Activated naive CD8-positive, alpha-beta T cell treated with anti-CD3 and anti-CD28 coated beads, Interleukin-2, amount 50 U/mL, for 24 hours (primary cell): ENCODE data around the gene BRME1.
A peak's percentile ranks its signal among the peaks of the same experiment; 100 is the strongest.

Experiments used
- ATAC-seq: fragments of 150-1000 bp; cut with Tn5 transposase; one replicate; pipeline ENCODE4 v1.10.0; 2021
- DNase-seq: peaks from one replicate; pipeline ENCODE4 v3.0.0; 2021
- H3K27ac Mint-ChIP-seq: one replicate; pipeline ENCODE4 v1.8.0; 2021; ENCODE audit warnings: mild to moderate bottlenecking, mixed read lengths
- H3K27me3 Mint-ChIP-seq: one replicate; pipeline ENCODE4 v1.8.0; 2021; ENCODE audit warnings: mixed read lengths
- H3K36me3 Mint-ChIP-seq: one replicate; pipeline ENCODE4 v1.8.0; 2021; ENCODE audit warnings: low read depth, mixed read lengths
- H3K4me1 Mint-ChIP-seq: one replicate; pipeline ENCODE4 v1.8.0; 2021; ENCODE audit warnings: mixed read lengths
- H3K4me3 Mint-ChIP-seq: one replicate; pipeline ENCODE4 v1.8.0; 2021; ENCODE audit warnings: mild to moderate bottlenecking, moderate library complexity, mixed read lengths
- H3K9me3 Mint-ChIP-seq: one replicate; pipeline ENCODE4 v1.8.0; 2021; ENCODE audit warnings: mixed read lengths

The BRME1 gene

GRCh38 chr19:13843104-13843921 lies 62.6 kb downstream of the BRME1 start:
- DNase-seq (no peak), ATAC-seq (no peak)
- H3K4me3 Mint-ChIP-seq, result peak overlapping the region; percentile 96
- peaks cover 34% of the 10 kb centered on the region for H3K36me3 Mint-ChIP-seq
- H3K27me3 Mint-ChIP-seq, result peaks cover 3% of the 10 kb centered on the region
- no peaks in the 10 kb centered on the region for H3K9me3 Mint-ChIP-seq
- peak overlapping the region; percentile 91 for H3K27ac Mint-ChIP-seq
- peaks cover 63% of the 10 kb centered on the region for H3K4me1 Mint-ChIP-seq

- Mint-ChIP-seq H3K4me3 (peak overlapping the region; percentile 96), H3K27me3 (peaks cover 3% of the 10 kb centered on the region), H3K36me3 (peaks cover 38% of the 10 kb centered on the region), H3K9me3 (no peaks in the 10 kb centered on the region), H3K27ac (peak overlapping the region; percentile 97), H3K4me1 (peaks cover 65% of the 10 kb centered on the region)
- DNase-seq, result peak; percentile 81
- no peak for ATAC-seq
These were observed 63.4 kb downstream of the BRME1 start for GRCh38 chr19:13842291-13843103.

GRCh38 chr19:13841962-13842290 lies 64.0 kb downstream of the BRME1 start:
- Mint-ChIP-seq H3K9me3 (no peaks in the 10 kb centered on the region), H3K27me3 (peaks cover 3% of the 10 kb centered on the region), H3K36me3 (peaks cover 43% of the 10 kb centered on the region), H3K27ac (peak overlapping the region; percentile 97), H3K4me1 (peaks cover 66% of the 10 kb centered on the region), H3K4me3 (peak overlapping the region; percentile 96)
- ATAC-seq (no peak), DNase-seq (no peak)

DNA sequence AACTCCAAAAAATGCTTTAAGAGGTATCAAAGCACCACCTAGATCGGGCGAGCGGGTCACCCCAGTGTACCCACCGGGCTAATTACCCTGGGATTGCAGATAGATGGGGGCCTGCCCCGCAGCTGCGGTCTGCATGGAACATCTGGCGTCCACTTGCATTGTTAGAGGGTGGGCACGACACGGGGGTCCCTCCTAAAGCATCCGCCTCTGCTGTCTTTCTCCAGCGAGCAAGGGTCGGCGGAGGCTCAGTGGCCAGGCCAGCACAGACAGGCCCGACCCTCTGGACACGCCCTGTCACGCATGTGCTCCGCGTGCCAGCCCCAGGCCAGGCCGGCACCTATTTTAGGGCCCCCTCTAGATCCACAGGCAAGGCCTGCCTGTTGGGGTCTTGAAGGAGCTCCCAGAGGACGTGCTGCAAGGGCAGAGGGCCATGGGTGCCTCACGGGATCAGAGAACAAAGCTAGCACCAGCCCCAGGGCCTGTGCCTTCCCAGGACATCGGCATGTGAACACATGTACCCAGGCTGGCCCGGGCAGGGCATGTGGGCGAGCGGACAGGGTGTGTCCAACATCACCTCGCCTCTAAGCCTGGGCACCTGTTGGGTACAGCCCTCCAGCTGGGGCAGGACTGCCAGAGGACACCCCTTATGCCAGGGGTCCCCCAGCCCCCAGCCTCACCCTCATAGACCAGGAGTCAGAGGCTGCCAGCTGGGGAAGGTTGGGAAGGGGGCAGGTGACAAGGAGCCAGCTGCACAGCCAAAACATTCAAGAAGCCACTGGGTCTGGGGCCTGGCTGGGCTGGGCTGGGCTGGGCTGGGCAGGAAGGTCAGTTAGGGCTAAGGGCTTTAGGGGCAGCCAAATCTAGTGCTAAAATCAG lies 64.6 kb downstream of the BRME1 start:
- ATAC-seq, result no peak
- DNase-seq, result peak; percentile 53
- H3K4me1 Mint-ChIP-seq, result peaks cover 66% of the 10 kb centered on the region
- peak overlapping the region; percentile 97 for H3K27ac Mint-ChIP-seq
- peak overlapping the region; percentile 96 for H3K4me3 Mint-ChIP-seq
- peaks cover 40% of the 10 kb centered on the region for H3K36me3 Mint-ChIP-seq
- H3K27me3 Mint-ChIP-seq, result no peaks in the 10 kb centered on the region
- no peaks in the 10 kb centered on the region for H3K9me3 Mint-ChIP-seq

- Mint-ChIP-seq H3K27me3 (no peaks in the 10 kb centered on the region), H3K4me1 (peaks cover 66% of the 10 kb centered on the region), H3K27ac (peak overlapping the region; percentile 97), H3K9me3 (no peaks in the 10 kb centered on the region), H3K4me3 (peak overlapping the region; percentile 96), H3K36me3 (peaks cover 44% of the 10 kb centered on the region)
- peak; percentile 10 for ATAC-seq
- DNase-seq, result peak; percentile 62
These were observed 65.4 kb downstream of the BRME1 start for GRCh38 chr19:13840305-13841085.

DNA sequence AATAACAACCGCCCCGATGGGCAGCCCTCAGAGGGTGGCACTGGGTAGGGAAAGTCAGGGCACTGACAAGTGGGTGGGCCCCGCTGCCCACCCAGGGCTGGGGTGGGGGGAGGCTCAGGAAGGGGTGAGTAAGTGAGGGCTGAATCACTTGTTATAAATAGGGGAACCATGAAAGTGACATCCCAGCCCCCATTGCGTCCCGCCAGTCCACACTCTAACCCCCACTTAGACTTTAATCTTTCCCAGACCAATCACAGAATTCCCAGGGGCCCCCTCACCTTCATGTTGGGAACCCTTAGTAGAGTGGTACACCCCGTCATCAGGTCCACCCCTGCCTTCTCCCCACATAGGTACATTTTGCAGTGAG lies 66.0 kb downstream of the BRME1 start:
- ATAC-seq (peak; percentile 30), DNase-seq (no peak)
- H3K4me1 Mint-ChIP-seq, result peaks cover 67% of the 10 kb centered on the region
- no peaks in the 10 kb centered on the region for H3K9me3 Mint-ChIP-seq
- no peaks in the 10 kb centered on the region for H3K27me3 Mint-ChIP-seq
- H3K36me3 Mint-ChIP-seq, result peaks cover 46% of the 10 kb centered on the region
- H3K4me3 Mint-ChIP-seq, result peak overlapping the region; percentile 96
- peak overlapping the region; percentile 97 for H3K27ac Mint-ChIP-seq

DNA sequence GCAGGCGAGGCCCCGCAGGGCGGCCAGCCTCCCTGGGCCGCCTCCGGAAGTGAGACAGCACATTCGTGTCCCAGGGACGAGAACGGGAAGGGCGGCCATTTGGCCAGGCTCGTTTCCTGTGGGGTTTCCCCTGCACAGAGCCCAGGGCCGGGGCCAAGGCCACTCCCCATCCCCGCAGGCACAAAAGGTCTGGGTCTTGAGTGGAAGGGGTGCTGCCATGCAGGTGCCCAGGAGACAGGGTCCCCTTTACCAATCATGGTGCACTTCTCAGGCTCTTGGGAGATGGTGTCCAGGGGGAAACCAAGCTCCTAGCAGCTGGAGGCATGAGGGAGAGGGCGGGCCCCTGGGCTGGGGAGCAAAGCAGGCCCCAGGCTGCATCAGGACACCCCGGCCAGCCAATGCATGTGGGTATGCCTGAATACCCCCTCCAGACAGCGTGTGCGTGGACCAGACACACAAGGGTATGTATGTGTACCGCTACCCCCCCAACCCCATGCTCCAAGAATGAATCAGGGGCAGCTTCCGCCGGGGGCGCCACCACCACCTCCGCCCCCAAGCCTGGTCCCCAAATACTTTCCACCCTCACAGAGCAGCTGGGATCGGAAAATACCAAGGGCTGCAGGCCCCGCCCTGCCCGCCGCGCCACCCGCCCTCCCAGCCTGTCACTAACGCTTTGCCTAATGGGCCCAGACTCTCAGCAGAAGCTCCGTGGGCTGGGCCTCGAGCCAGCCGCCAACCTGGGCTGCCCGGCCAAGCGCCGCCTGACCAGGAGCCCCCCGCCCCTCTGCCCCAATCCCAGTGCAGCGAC lies 66.6 kb downstream of the BRME1 start:
- peaks cover 49% of the 10 kb centered on the region for H3K36me3 Mint-ChIP-seq
- H3K27ac Mint-ChIP-seq, result peak overlapping the region; percentile 97
- peak overlapping the region; percentile 96 for H3K4me3 Mint-ChIP-seq
- DNase-seq, result peak; percentile 90
- H3K27me3 Mint-ChIP-seq, result no peaks in the 10 kb centered on the region
- no peaks in the 10 kb centered on the region for H3K9me3 Mint-ChIP-seq
- peaks cover 67% of the 10 kb centered on the region for H3K4me1 Mint-ChIP-seq
- peak; percentile 61 for ATAC-seq

GRCh38 chr19:13838435-13839129 lies 67.3 kb downstream of the BRME1 start:
- ATAC-seq (no peak), DNase-seq (no peak)
- Mint-ChIP-seq H3K36me3 (peaks cover 55% of the 10 kb centered on the region), H3K4me3 (peak overlapping the region; percentile 96), H3K27ac (peak overlapping the region; percentile 97), H3K9me3 (no peaks in the 10 kb centered on the region), H3K4me1 (peaks cover 66% of the 10 kb centered on the region), H3K27me3 (no peaks in the 10 kb centered on the region)

- ATAC-seq (no peak), DNase-seq (no peak)
- no peaks in the 10 kb centered on the region for H3K27me3 Mint-ChIP-seq
- H3K9me3 Mint-ChIP-seq, result no peaks in the 10 kb centered on the region
- peak overlapping the region; percentile 90 for H3K27ac Mint-ChIP-seq
- H3K36me3 Mint-ChIP-seq, result peaks cover 51% of the 10 kb centered on the region
- peaks cover 66% of the 10 kb centered on the region for H3K4me1 Mint-ChIP-seq
- H3K4me3 Mint-ChIP-seq, result peak overlapping the region; percentile 96
These were observed 69.9 kb downstream of the BRME1 start for GRCh38 chr19:13835791-13836723.

DNA sequence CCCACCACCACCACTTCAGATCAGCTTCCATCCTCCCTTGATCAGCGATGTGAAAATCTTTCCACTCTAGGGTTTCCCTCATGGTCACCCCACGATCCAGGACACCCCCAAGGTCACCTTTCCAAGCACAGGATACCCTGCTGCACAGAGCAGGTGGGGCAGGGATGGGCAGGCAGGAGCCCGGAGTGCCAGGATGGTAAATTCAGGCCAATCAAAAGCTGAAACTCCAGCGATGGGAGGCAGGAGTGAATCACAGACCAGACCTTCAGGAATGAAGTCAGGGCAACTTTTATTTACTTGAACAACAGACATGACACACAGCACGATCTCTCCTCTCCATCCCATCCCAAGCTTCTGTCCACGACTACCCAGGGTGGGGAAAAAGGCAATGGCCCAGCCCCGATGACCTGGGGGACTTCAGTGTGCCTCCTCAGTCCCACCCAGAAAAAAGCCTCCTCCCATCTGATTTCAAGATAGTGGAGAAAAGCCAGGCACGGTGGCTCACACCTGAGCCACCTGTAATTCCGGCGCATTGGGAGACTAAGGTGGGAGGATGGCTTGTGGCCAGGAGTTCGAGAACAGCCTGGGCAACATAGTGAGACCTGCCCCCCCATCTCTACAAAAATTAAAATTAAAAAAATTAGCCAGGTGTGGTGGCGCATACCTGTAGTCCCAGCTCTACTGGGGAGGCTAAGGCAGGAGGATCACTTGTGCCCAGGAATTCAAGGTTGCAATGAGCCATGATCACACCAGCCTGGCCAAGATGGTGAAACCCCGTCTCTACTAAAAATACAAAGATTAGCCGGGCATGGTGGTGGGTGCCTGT lies 71.5 kb downstream of the BRME1 start:
- no peaks in the 10 kb centered on the region for H3K9me3 Mint-ChIP-seq
- peaks cover 39% of the 10 kb centered on the region for H3K36me3 Mint-ChIP-seq
- H3K27me3 Mint-ChIP-seq, result no peaks in the 10 kb centered on the region
- no peak for ATAC-seq
- peaks cover 60% of the 10 kb centered on the region for H3K4me1 Mint-ChIP-seq
- peak overlapping the region; percentile 85 for H3K27ac Mint-ChIP-seq
- H3K4me3 Mint-ChIP-seq, result peak overlapping the region; percentile 65
- no peak for DNase-seq
